Neural progenitor cell (in vitro differentiated cells): ENCODE results near the gene PSMB7.

ENCODE experiments used
- EZH2 ChIP-seq: fragments of 200-600 bp; sonication (generic); IDR thresholded peaks from 2 replicates; pipeline ENCODE4 v1.6.1; 2017; ENCODE audit warnings: antibody characterized with exemption, mild to moderate bottlenecking, moderate library complexity
- EZH2phosphoT487 ChIP-seq: fragments of 200-600 bp; sonication (generic); IDR thresholded peaks from 2 replicates; pipeline ENCODE4 v1.6.1; 2017; ENCODE audit warnings: antibody characterized with exemption
- TF ChIP-seq, protein P1 (sequence below): fragments of 200-600 bp; sonication (generic); IDR thresholded peaks from 2 replicates; pipeline ENCODE4 v1.5.1; 2017; ENCODE audit warnings: antibody characterized with exemption, mild to moderate bottlenecking

DNA sequence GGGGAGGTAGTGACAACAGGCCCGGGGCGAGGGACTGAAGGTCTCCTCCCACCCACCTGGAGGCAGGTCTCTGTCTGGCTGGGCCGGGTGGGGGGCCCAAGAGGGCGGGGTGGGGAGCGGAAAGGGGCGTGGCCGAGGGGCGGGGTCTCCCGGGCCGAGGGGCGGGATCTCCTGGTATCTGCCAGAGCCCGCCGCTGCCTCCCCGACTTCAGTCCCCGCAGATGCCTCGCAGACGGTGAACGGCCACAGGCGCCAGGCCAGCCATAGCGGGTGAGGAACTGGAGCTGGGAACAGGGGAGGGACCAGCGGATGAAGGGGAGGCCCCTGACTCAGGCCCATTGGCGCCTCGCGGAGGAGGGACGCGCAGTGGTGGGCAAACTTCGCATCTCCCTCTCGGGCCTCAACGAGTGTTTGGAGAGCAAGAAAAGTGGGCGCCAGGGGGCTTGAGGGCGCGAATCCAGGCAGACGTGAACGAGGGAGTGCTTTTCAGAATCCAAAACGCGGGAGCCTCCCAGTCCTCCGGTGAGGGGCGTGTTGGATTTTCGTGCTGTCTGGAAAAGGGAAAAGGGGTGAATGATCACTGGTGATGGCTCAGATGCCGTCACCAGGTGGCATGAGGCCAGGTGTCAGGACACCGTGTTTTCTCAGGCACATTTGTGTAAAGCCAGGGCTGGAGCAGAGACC lies 35.1 kb upstream of the PSMB7 start, which contains the start of gene ADGRD2:
- TF ChIP-seq, protein P1, sequence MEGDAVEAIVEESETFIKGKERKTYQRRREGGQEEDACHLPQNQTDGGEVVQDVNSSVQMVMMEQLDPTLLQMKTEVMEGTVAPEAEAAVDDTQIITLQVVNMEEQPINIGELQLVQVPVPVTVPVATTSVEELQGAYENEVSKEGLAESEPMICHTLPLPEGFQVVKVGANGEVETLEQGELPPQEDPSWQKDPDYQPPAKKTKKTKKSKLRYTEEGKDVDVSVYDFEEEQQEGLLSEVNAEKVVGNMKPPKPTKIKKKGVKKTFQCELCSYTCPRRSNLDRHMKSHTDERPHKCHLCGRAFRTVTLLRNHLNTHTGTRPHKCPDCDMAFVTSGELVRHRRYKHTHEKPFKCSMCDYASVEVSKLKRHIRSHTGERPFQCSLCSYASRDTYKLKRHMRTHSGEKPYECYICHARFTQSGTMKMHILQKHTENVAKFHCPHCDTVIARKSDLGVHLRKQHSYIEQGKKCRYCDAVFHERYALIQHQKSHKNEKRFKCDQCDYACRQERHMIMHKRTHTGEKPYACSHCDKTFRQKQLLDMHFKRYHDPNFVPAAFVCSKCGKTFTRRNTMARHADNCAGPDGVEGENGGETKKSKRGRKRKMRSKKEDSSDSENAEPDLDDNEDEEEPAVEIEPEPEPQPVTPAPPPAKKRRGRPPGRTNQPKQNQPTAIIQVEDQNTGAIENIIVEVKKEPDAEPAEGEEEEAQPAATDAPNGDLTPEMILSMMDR: peak; percentile 30
- TF ChIP-seq EZH2phosphoT487 (no peak), EZH2 (no peak)
